HepG2 (cell line): Measurements from ENCODE around the gene PSMD9. TPM values are rescaled to one million over a fixed set of nuclear protein-coding genes. Genes with fewer than 3 reads are reported as not detected.

Source experiments
- ATF7-NPFF ChIP-seq: sonication (generic); formaldehyde crosslinking; IDR thresholded peaks from 2 replicates; pipeline ENCODE4 v1.8.1; 2023; ENCODE audit warnings: mild to moderate bottlenecking, low read depth, missing genetic modification reagents, moderate library complexity
- HES4 ChIP-seq: sonication (generic); formaldehyde crosslinking; IDR thresholded peaks from 2 replicates; pipeline ENCODE4 v1.9.0; 2021; ENCODE audit warnings: mild to moderate bottlenecking, missing genetic modification reagents, borderline replicate concordance
- KDM5A ChIP-seq: fragments of 200-600 bp; sonication (generic); IDR thresholded peaks from 2 replicates; pipeline ENCODE4 v1.7.0; 2018; ENCODE audit warnings: antibody characterized with exemption, mild to moderate bottlenecking, low read length, borderline replicate concordance
- KLF12 ChIP-seq: sonication (generic); formaldehyde crosslinking; IDR thresholded peaks from 2 replicates; pipeline ENCODE4 v1.4.0; 2020; ENCODE audit warnings: missing genetic modification reagents, borderline replicate concordance
- KLF15 ChIP-seq: sonication (generic); formaldehyde crosslinking; IDR thresholded peaks from 2 replicates; pipeline ENCODE4 v1.8.1; 2023; ENCODE audit warnings: borderline replicate concordance, mild to moderate bottlenecking, inconsistent platforms, missing genetic modification reagents, mixed read lengths
- ZNF670 ChIP-seq: sonication (generic); formaldehyde crosslinking; IDR thresholded peaks from 2 replicates; pipeline ENCODE4 v1.8.0; 2022; ENCODE audit warnings: mild to moderate bottlenecking, missing genetic modification reagents, borderline replicate concordance
- polyA plus RNA-seq, 8 experiments: library from polyadenylated mRNA; depleted of rRNA in 3 of 8; stranded (reverse) in 7 of 8; unstranded in 1 of 8; fragments of >200 nt; fragmentation: Illumina TruSeq in 4 of 8; extraction: Trizol in 4 of 8; gene quantifications; 2 replicates each; pipeline versions ENCODE4 v1.2.1 to v1.2.3, GENCODE V29; 2011 to 2016; ENCODE audit warnings: low read depth in 4 of 8, missing spikeins in 1 of 8, mixed read lengths in 1 of 8; ENCODE audit not compliant: insufficient read depth in 1 of 8
- total RNA-seq, 5 experiments: library from RNA; depleted of rRNA; stranded (reverse); fragments of >200 nt; fragmentation: Illumina TruSeq; extraction: Trizol; gene quantifications; 2 replicates each; pipeline ENCODE4 v1.2.3, GENCODE V29; 2016; ENCODE audit warnings: low read depth in 1 of 5
- TF ChIP-seq, protein P1 (sequence below): sonication (generic); formaldehyde crosslinking; IDR thresholded peaks from 2 replicates; pipeline ENCODE4 v1.5.0; 2020; ENCODE audit warnings: mild to moderate bottlenecking, missing genetic modification reagents
- TF ChIP-seq, protein P2 (sequence below): sonication (generic); formaldehyde crosslinking; IDR thresholded peaks from 2 replicates; pipeline ENCODE4 v1.4.0; 2020; ENCODE audit warnings: missing genetic modification reagents
- TF ChIP-seq, protein P3 (sequence below): sonication (generic); formaldehyde crosslinking; IDR thresholded peaks from 2 replicates; pipeline ENCODE4 v1.5.1; 2020; ENCODE audit warnings: missing genetic modification reagents, mild to moderate bottlenecking, borderline replicate concordance
- TF ChIP-seq, protein P4 (sequence below): sonication (generic); formaldehyde crosslinking; IDR thresholded peaks from 2 replicates; pipeline ENCODE4 v1.5.0; 2020; ENCODE audit warnings: mild to moderate bottlenecking, missing genetic modification reagents
- TF ChIP-seq, protein P5 (sequence below): sonication (generic); formaldehyde crosslinking; IDR thresholded peaks from 2 replicates; pipeline ENCODE4 v1.4.0; 2020; ENCODE audit warnings: missing genetic modification reagents
- TF ChIP-seq, protein P6 (sequence below): sonication (generic); formaldehyde crosslinking; IDR thresholded peaks from 2 replicates; pipeline ENCODE4 v1.8.0; 2022; ENCODE audit warnings: mild to moderate bottlenecking, missing genetic modification reagents, moderate library complexity
- TF ChIP-seq, protein P7 (sequence below): conservative IDR thresholded peaks from 2 replicates; pipeline ENCODE4 v1.6.1; 2018; ENCODE audit warnings: missing genetic modification reagents

Gene PSMD9
- total and polyA plus RNA-seq, 2 of the 13 experiments (the other 11 are each of a cell fraction or from before 2014, with no cell fraction given) = 41.4 to 61.1 TPM

DNA sequence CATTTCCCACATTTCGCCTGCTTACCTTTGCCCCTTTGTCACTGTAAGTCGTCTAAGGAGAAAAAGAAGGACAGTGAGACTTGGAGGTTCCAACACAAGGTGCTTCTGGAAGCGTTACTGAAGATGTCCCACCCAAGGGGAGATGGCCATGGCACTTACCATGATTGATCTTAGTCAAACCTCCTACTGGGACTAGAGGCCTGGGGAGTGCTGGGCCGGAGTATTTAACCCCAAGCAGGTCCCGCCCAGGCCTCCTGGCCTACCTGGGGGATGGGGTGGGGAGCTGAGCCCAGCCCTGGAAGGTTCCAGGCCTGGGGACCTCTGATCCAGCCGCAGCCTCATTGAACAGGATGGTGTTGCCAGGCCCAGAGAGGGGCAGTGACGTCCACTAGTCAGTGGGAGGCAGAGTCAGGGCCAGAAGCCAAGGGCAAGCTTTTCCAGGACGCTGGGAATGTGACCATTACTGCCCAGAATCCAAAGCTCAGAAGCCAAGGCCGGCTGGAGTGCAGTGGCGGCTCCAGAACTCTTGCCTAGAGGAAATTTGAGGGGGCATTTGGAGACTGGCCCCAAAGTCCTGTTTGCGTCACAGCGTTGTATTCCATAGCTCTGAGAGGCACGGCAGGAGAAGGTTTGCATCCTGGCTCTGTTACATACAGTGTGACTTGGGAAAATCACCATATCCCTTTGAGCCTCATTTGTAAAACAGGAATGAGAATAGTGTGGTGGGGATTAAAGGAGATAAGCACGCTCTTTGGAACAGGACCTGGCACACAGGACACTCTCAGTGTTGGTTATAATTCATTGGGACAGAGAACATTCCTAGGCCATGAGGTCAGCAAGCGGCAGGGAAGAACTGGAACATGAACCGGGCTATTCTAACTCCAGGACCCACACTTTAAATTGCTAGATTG lies 29.7 kb upstream of the PSMD9 start, which contains the start of gene HPD (continued):
- TF ChIP-seq, protein P1, sequence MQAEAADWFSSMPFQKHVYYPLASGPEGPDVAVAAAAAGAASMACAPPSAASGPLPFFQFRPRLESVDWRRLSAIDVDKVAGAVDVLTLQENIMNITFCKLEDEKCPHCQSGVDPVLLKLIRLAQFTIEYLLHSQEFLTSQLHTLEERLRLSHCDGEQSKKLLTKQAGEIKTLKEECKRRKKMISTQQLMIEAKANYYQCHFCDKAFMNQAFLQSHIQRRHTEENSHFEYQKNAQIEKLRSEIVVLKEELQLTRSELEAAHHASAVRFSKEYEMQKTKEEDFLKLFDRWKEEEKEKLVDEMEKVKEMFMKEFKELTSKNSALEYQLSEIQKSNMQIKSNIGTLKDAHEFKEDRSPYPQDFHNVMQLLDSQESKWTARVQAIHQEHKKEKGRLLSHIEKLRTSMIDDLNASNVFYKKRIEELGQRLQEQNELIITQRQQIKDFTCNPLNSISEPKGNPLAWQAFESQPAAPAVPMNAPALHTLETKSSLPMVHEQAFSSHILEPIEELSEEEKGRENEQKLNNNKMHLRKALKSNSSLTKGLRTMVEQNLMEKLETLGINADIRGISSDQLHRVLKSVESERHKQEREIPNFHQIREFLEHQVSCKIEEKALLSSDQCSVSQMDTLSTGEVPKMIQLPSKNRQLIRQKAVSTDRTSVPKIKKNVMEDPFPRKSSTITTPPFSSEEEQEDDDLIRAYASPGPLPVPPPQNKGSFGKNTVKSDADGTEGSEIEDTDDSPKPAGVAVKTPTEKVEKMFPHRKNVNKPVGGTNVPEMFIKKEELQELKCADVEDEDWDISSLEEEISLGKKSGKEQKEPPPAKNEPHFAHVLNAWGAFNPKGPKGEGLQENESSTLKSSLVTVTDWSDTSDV (CRISPR knock-in tag) = no peak
- TF ChIP-seq, protein P2, sequence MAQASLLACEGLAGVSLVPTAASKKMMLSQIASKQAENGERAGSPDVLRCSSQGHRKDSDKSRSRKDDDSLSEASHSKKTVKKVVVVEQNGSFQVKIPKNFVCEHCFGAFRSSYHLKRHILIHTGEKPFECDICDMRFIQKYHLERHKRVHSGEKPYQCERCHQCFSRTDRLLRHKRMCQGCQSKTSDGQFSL (CRISPR knock-in tag) = 0 out of 2 replicates have a peak, but pooled peaks have one; percentile 50
- TF ChIP-seq HES4 (CRISPR knock-in tag) = 0 out of 2 replicates have a peak, but pooled peaks have one; percentile 68
- TF ChIP-seq, protein P3, sequence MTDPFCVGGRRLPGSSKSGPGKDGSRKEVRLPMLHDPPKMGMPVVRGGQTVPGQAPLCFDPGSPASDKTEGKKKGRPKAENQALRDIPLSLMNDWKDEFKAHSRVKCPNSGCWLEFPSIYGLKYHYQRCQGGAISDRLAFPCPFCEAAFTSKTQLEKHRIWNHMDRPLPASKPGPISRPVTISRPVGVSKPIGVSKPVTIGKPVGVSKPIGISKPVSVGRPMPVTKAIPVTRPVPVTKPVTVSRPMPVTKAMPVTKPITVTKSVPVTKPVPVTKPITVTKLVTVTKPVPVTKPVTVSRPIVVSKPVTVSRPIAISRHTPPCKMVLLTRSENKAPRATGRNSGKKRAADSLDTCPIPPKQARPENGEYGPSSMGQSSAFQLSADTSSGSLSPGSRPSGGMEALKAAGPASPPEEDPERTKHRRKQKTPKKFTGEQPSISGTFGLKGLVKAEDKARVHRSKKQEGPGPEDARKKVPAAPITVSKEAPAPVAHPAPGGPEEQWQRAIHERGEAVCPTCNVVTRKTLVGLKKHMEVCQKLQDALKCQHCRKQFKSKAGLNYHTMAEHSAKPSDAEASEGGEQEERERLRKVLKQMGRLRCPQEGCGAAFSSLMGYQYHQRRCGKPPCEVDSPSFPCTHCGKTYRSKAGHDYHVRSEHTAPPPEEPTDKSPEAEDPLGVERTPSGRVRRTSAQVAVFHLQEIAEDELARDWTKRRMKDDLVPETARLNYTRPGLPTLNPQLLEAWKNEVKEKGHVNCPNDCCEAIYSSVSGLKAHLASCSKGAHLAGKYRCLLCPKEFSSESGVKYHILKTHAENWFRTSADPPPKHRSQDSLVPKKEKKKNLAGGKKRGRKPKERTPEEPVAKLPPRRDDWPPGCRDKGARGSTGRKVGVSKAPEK (CRISPR knock-in tag) = 0 out of 2 replicates have a peak, but pooled peaks have one; percentile 53
- TF ChIP-seq, protein P4, sequence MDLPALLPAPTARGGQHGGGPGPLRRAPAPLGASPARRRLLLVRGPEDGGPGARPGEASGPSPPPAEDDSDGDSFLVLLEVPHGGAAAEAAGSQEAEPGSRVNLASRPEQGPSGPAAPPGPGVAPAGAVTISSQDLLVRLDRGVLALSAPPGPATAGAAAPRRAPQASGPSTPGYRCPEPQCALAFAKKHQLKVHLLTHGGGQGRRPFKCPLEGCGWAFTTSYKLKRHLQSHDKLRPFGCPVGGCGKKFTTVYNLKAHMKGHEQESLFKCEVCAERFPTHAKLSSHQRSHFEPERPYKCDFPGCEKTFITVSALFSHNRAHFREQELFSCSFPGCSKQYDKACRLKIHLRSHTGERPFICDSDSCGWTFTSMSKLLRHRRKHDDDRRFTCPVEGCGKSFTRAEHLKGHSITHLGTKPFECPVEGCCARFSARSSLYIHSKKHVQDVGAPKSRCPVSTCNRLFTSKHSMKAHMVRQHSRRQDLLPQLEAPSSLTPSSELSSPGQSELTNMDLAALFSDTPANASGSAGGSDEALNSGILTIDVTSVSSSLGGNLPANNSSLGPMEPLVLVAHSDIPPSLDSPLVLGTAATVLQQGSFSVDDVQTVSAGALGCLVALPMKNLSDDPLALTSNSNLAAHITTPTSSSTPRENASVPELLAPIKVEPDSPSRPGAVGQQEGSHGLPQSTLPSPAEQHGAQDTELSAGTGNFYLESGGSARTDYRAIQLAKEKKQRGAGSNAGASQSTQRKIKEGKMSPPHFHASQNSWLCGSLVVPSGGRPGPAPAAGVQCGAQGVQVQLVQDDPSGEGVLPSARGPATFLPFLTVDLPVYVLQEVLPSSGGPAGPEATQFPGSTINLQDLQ (CRISPR knock-in tag) = 0 out of 2 replicates have a peak, but pooled peaks have one; percentile 48
- TF ChIP-seq, protein P5, sequence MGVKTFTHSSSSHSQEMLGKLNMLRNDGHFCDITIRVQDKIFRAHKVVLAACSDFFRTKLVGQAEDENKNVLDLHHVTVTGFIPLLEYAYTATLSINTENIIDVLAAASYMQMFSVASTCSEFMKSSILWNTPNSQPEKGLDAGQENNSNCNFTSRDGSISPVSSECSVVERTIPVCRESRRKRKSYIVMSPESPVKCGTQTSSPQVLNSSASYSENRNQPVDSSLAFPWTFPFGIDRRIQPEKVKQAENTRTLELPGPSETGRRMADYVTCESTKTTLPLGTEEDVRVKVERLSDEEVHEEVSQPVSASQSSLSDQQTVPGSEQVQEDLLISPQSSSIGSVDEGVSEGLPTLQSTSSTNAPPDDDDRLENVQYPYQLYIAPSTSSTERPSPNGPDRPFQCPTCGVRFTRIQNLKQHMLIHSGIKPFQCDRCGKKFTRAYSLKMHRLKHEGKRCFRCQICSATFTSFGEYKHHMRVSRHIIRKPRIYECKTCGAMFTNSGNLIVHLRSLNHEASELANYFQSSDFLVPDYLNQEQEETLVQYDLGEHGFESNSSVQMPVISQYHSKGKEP = no peak
- TF ChIP-seq, protein P6, sequence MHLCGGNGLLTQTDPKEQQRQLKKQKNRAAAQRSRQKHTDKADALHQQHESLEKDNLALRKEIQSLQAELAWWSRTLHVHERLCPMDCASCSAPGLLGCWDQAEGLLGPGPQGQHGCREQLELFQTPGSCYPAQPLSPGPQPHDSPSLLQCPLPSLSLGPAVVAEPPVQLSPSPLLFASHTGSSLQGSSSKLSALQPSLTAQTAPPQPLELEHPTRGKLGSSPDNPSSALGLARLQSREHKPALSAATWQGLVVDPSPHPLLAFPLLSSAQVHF (CRISPR knock-in tag) = no peak
- 0 out of 2 replicates have a peak, but pooled peaks have one; percentile 48 for TF ChIP-seq ZNF670 (CRISPR knock-in tag)
- no peak for TF ChIP-seq KDM5A
- peak; percentile 80 for TF ChIP-seq KLF12
- TF ChIP-seq ATF7-NPFF (CRISPR knock-in tag) = no peak
- TF ChIP-seq, protein P7, sequence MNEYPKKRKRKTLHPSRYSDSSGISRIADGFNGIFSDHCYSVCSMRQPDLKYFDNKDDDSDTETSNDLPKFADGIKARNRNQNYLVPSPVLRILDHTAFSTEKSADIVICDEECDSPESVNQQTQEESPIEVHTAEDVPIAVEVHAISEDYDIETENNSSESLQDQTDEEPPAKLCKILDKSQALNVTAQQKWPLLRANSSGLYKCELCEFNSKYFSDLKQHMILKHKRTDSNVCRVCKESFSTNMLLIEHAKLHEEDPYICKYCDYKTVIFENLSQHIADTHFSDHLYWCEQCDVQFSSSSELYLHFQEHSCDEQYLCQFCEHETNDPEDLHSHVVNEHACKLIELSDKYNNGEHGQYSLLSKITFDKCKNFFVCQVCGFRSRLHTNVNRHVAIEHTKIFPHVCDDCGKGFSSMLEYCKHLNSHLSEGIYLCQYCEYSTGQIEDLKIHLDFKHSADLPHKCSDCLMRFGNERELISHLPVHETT (CRISPR knock-in tag) = no peak
- TF ChIP-seq KLF15 (CRISPR knock-in tag) = no peak
